NB4 (cell line): ENCODE results near the gene ATOH8.

ENCODE experiments used
- POLR2A ChIP-seq: IDR thresholded peaks from 2 replicates; pipeline ENCODE4 v1.6.1; 2011; ENCODE audit warnings: mild to moderate bottlenecking; ENCODE audit not compliant: insufficient read length; ENCODE audit errors: extremely low read depth
- TF ChIP-seq, protein P1 (sequence below): IDR thresholded peaks from one replicate; pipeline ENCODE4 v1.5.1; 2012; ENCODE audit warnings: low read depth, low read length
- TF ChIP-seq, protein P2 (sequence below): IDR thresholded peaks from 2 replicates; pipeline ENCODE4 v1.6.1; 2011; ENCODE audit warnings: low read depth, low read length

DNA sequence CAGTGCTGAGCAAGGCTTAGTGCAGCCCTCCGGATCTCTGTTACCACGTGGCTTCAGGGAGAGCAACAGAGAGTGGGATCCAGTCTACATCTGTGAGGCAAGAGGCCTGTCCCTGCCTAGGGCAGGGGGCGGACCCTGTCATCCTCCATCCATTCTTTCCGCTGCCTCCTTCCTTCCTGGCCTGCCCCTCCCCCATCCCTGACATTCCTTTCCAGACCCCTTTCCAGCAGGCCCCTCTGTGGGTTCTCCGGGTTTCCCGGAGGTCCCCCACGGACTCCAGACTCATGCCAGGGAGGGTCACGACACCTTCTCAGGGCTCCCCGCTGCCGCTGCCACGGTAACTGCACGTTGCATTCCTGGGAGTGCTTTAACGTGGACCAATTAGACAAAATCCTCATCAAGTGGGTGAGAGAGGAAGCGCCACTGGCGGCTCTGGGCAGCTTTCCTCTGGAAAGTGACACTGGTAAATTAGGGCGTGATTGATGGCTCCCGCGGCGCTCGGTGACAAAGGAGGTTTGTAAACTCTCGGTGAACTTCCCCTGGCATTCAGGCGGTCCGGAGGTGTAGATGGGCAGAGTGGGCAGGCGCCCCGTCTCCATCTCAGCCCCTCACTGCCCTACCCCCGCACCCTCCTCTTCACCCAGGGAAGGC is 11.4 kb downstream of the ATOH8 start:
- TF ChIP-seq, protein P1, sequence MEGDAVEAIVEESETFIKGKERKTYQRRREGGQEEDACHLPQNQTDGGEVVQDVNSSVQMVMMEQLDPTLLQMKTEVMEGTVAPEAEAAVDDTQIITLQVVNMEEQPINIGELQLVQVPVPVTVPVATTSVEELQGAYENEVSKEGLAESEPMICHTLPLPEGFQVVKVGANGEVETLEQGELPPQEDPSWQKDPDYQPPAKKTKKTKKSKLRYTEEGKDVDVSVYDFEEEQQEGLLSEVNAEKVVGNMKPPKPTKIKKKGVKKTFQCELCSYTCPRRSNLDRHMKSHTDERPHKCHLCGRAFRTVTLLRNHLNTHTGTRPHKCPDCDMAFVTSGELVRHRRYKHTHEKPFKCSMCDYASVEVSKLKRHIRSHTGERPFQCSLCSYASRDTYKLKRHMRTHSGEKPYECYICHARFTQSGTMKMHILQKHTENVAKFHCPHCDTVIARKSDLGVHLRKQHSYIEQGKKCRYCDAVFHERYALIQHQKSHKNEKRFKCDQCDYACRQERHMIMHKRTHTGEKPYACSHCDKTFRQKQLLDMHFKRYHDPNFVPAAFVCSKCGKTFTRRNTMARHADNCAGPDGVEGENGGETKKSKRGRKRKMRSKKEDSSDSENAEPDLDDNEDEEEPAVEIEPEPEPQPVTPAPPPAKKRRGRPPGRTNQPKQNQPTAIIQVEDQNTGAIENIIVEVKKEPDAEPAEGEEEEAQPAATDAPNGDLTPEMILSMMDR: no peak
- TF ChIP-seq POLR2A: no peak
- TF ChIP-seq, protein P2, sequence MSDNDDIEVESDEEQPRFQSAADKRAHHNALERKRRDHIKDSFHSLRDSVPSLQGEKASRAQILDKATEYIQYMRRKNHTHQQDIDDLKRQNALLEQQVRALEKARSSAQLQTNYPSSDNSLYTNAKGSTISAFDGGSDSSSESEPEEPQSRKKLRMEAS: no peak
